ENCODE results near the gene MAGI3. TPM values are rescaled to one million over a fixed set of nuclear protein-coding genes. Genes with fewer than 3 reads are reported as not detected.

The MAGI3 gene
- total and polyA plus RNA-seq, 4 donors: 3.0 to 28.8 (median 7.5) TPM

GRCh38 chr1:113429461-113430153, 39.3 kb downstream of the MAGI3 start:
- Histone ChIP-seq H3K9ac (ENCODE audit: low read depth in 1 of 2, low read length in 2 of 2) (no peak overlapping the region), H3K36me3 (ENCODE audit: control insufficient read depth in 4 of 4, insufficient read depth in 3 of 4, low read depth in 1 of 4, low read length in 3 of 4) (no peaks in the 10 kb centered on the region), H3K27ac (ENCODE audit: low read depth in 1 of 2, low read length in 2 of 2) (peak overlapping the region in 1 of 2 donors; percentile 1), H3K4me1 (ENCODE audit: control insufficient read depth in 4 of 4, insufficient read depth in 4 of 4, low read length in 3 of 4) (peaks cover 4 to 24% (median 9%) of the 10 kb centered on the region in 4 donors), H3K9me3 (ENCODE audit: control insufficient read depth in 4 of 4, low read length in 3 of 4) (no peaks in the 10 kb centered on the region), H3K4me3 (ENCODE audit: low read depth in 1 of 3, low read length in 3 of 3) (peak overlapping the region in 1 of 3 donors; percentile 1), H3K27me3 (ENCODE audit: control insufficient read depth in 4 of 4, insufficient read depth in 4 of 4, low read length in 3 of 4) (no peaks in the 10 kb centered on the region)
- TF ChIP-seq RAD21 (IDR thresholded peaks at IDR 0.05) (no peak), JUND (IDR thresholded peaks at IDR 0.05) (no peak), EGR1 (IDR thresholded peaks at IDR 0.05; ENCODE audit: low read depth in 2 of 2) (no peak), TAF1 (conservative IDR thresholded peaks at IDR 0.05) (no peak), CTCF (IDR thresholded peaks at IDR 0.05; ENCODE audit: low read depth, low read length, missing input control) (no peak), GABPA (IDR thresholded peaks at IDR 0.05 in 1 of 2, conservative IDR thresholded peaks at IDR 0.05 in 1 of 2) (no peak), MAX (IDR thresholded peaks at IDR 0.05) (no peak), NR2F2 (IDR thresholded peaks at IDR 0.05) (no peak), HNF4A (conservative IDR thresholded peaks at IDR 0.05) (no peak)
- whole genome bisulfite sequencing: 68% methylated on average over 3 of the region's 3 CpGs
- no peak for DNase-seq (ENCODE audit: low spot score)

GRCh38 chr1:113433184-113433583, 42.9 kb downstream of the MAGI3 start:
- DNase-seq (ENCODE audit: low spot score): no peak
- H3K9me3 ChIP-seq (ENCODE audit: control insufficient read depth in 4 of 4, low read length in 3 of 4): no peaks in the 10 kb centered on the region
- H3K4me3 ChIP-seq (ENCODE audit: low read depth in 1 of 3, low read length in 3 of 3): no peak overlapping the region
- no peaks in the 10 kb centered on the region for H3K27me3 ChIP-seq (ENCODE audit: control insufficient read depth in 4 of 4, insufficient read depth in 4 of 4, low read length in 3 of 4)
- H3K36me3 ChIP-seq (ENCODE audit: control insufficient read depth in 4 of 4, insufficient read depth in 3 of 4, low read depth in 1 of 4, low read length in 3 of 4): no peaks in the 10 kb centered on the region
- no peak for TF ChIP-seq TAF1 (conservative IDR thresholded peaks at IDR 0.05)
- TF ChIP-seq FOXA1 (IDR thresholded peaks at IDR 0.05): no peak
- TF ChIP-seq NR2F2 (IDR thresholded peaks at IDR 0.05): no peak
- peaks cover 6 to 35% (median 17%) of the 10 kb centered on the region in 4 donors for H3K4me1 ChIP-seq (ENCODE audit: control insufficient read depth in 4 of 4, insufficient read depth in 4 of 4, low read length in 3 of 4)
- H3K27ac ChIP-seq (ENCODE audit: low read depth in 1 of 2, low read length in 2 of 2): no peak overlapping the region
- no peak overlapping the region for H3K9ac ChIP-seq (ENCODE audit: low read depth in 1 of 2, low read length in 2 of 2)

- H3K27me3 ChIP-seq (ENCODE audit: control insufficient read depth in 4 of 4, insufficient read depth in 4 of 4, low read length in 3 of 4): no peaks in the 10 kb centered on the region
- 48% methylated on average over 2 of the region's 2 CpGs for WGBS
- DNase-seq (ENCODE audit: low spot score): no peak
- H3K4me3 ChIP-seq (ENCODE audit: low read depth in 1 of 3, low read length in 3 of 3): no peak overlapping the region
- no peaks in the 10 kb centered on the region for H3K9me3 ChIP-seq (ENCODE audit: control insufficient read depth in 4 of 4, low read length in 3 of 4)
- no peaks in the 10 kb centered on the region for H3K36me3 ChIP-seq (ENCODE audit: control insufficient read depth in 4 of 4, insufficient read depth in 3 of 4, low read depth in 1 of 4, low read length in 3 of 4)
- peak overlapping the region; percentile 44 to 73 for H3K27ac ChIP-seq (ENCODE audit: low read depth in 1 of 2, low read length in 2 of 2)
- H3K4me1 ChIP-seq (ENCODE audit: control insufficient read depth in 4 of 4, insufficient read depth in 4 of 4, low read length in 3 of 4): peaks cover 8 to 42% (median 23%) of the 10 kb centered on the region in 4 donors
- no peak overlapping the region for H3K9ac ChIP-seq (ENCODE audit: low read depth in 1 of 2, low read length in 2 of 2)
- TF ChIP-seq SP1 (IDR thresholded peaks at IDR 0.05) (peak; percentile 57), EGR1 (IDR thresholded peaks at IDR 0.05; ENCODE audit: low read depth in 2 of 2) (no peak), FOXA1 (IDR thresholded peaks at IDR 0.05) (peak; percentile 79), GABPA (IDR thresholded peaks at IDR 0.05 in 1 of 2, conservative IDR thresholded peaks at IDR 0.05 in 1 of 2) (no peak), RAD21 (IDR thresholded peaks at IDR 0.05) (peak; percentile 13 to 43), MAX (IDR thresholded peaks at IDR 0.05) (peak; percentile 33), JUND (IDR thresholded peaks at IDR 0.05) (no peak), ATF3 (IDR thresholded peaks at IDR 0.05) (no peak), HNF4A (conservative IDR thresholded peaks at IDR 0.05) (peak; percentile 14 to 44), TAF1 (conservative IDR thresholded peaks at IDR 0.05) (no peak), HNF4G (IDR thresholded peaks at IDR 0.05) (no peak), ZBTB33 (IDR thresholded peaks at IDR 0.05) (no peak), NR2F2 (IDR thresholded peaks at IDR 0.05) (no peak), CTCF (IDR thresholded peaks at IDR 0.05; ENCODE audit: low read depth, low read length, missing input control) (no peak), YY1 (IDR thresholded peaks at IDR 0.05) (peak; percentile 32), RXRA (IDR thresholded peaks at IDR 0.05) (peak; percentile 23 to 58), FOXA2 (IDR thresholded peaks at IDR 0.05) (peak; percentile 90)
Observed at GRCh38 chr1:113434081-113434873, 44.0 kb downstream of the MAGI3 start.

All from liver (tissue), 9 donors.